Spleen (tissue), 11 donors: ENCODE measurements around the gene TMEM163. TPM values are rescaled to one million over a fixed set of nuclear protein-coding genes. Genes with fewer than 3 reads are reported as not detected.

Experiments used
- DNase-seq: peaks from one replicate; pipeline ENCODE4 v3.0.0-alpha.2; 2020
- H3K27ac ChIP-seq, 8 donors: fragments of 200-600 bp; sonication (generic) in 7 of 8; 1 replicate in 4 of 8; 2 replicates in 4 of 8; pipeline versions ENCODE4 v1.5.0 to v1.8.0; 2016 to 2021; ENCODE audit warnings: inconsistent platforms in 4 of 8, mild to moderate bottlenecking in 4 of 8, moderate library complexity in 1 of 8
- H3K27me3 ChIP-seq, 7 donors: fragments of 200-600 bp; sonication (generic) in 6 of 7; replicated peaks in 1 of 7; 1 replicate in 4 of 7; 2 replicates in 3 of 7; pipeline versions ENCODE4 v1.5.0 to v1.8.0; 2016 to 2021; ENCODE audit warnings: inconsistent platforms in 3 of 7, mild to moderate bottlenecking in 1 of 7
- H3K36me3 ChIP-seq, 6 donors: fragments of 200-600 bp; sonication (generic) in 5 of 6; 1 replicate in 4 of 6; 2 replicates in 2 of 6; pipeline versions ENCODE4 v1.5.0 to v1.8.0; 2016 to 2021; ENCODE audit warnings: inconsistent platforms in 2 of 6
- H3K4me1 ChIP-seq, 6 donors: fragments of 200-600 bp; sonication (generic) in 5 of 6; 1 replicate in 3 of 6; 2 replicates in 3 of 6; pipeline versions ENCODE4 v1.5.0 to v1.8.0; 2016 to 2021; ENCODE audit warnings: inconsistent platforms in 3 of 6
- H3K4me3 ChIP-seq, 8 donors: fragments of 200-600 bp; sonication (generic) in 7 of 8; 1 replicate in 4 of 8; 2 replicates in 4 of 8; pipeline versions ENCODE4 v1.5.0 to v1.8.0; 2016 to 2021; ENCODE audit warnings: inconsistent platforms in 4 of 8, mild to moderate bottlenecking in 4 of 8, moderate library complexity in 2 of 8
- H3K9me3 ChIP-seq, 8 donors: fragments of 200-600 bp; sonication (generic) in 7 of 8; 1 replicate in 4 of 8; 2 replicates in 4 of 8; pipeline versions ENCODE4 v1.5.0 to v1.8.0; 2016 to 2021; ENCODE audit warnings: inconsistent platforms in 4 of 8
- POLR2A ChIP-seq, 3 donors: fragments of 450-650 bp; IDR thresholded peaks; one replicate each; pipeline ENCODE4 v1.5.1; 2017; ENCODE audit warnings: antibody characterized with exemption in 3 of 3, mild to moderate bottlenecking in 1 of 3
- POLR2AphosphoS5 ChIP-seq, 3 donors: sonication (generic); formaldehyde crosslinking; IDR thresholded peaks; one replicate each; pipeline ENCODE4 v1.5.1; 2017; ENCODE audit warnings: antibody characterized with exemption in 3 of 3
- WGBS, 5 donors: extraction: QIAGEN DNeasy Blood & Tissue Kit in 3 of 5; methylation state at CpG; one replicate each; pipeline versions ENCODE4 v1.1.5 to v1.1.7; 2013 to 2018; 5-methylcytosine and 5-hydroxymethylcytosine counted together
- intact Hi-C: fragments of 100-400 bp; cut with DNase I; formaldehyde crosslinking; loops from one replicate; pipeline ENCODE4 v1.15.0; 2023; ENCODE audit warnings: low total_unique reads
- polyA plus RNA-seq, 3 donors: library from polyadenylated mRNA; stranded (reverse); fragments of 200-250 nt; gene quantifications; one replicate each; pipeline ENCODE4 v1.2.1, GENCODE V29; 2013
- total RNA-seq, 7 donors: library from RNA; depleted of rRNA in 3 of 7; stranded (reverse); fragments of >200 nt in 3 of 7; fragmentation: NEBNext Ultra II Directional in 4 of 7; extraction: Animal tissue kit (Norgen Biotek cat#: 25700) in 4 of 7; gene quantifications; one replicate each; pipeline versions ENCODE4 v1.1.0 to v1.2.1, GENCODE V29; 2016 to 2021
- TF ChIP-seq, protein P1 (sequence below), 11 experiments: fragments of 200-600 bp in 7 of 11; fragments of 450-650 bp in 4 of 11; sonication (generic) in 4 of 11; IDR thresholded peaks in 8 of 11; conservative IDR thresholded peaks in 3 of 11; 1 replicate in 7 of 11; 2 replicates in 4 of 11; pipeline versions ENCODE4 v1.4.0 to v1.8.0; 2016 to 2021; ENCODE audit warnings: antibody characterized with exemption in 11 of 11, inconsistent platforms in 4 of 11, mild to moderate bottlenecking in 1 of 11
- donor health status: healthy with polysubstance abuse.
- donor health status: DM: no; HTN: no; CAD: no; lungs with moderate emphysema.
- donor health status: DM: no; HTN: no; CAD: no.
- donor health status: Bipolar disorder and iron deficiency.
- donor health status: healthy.
- donor health status: DM: no; HTN: no; CAD: no.
- donor health status: DM: yes; HTN: yes; CAD: no.

Gene TMEM163
- total and polyA plus RNA-seq, 10 donors, result 2.4 to 12.5 (median 3.7) TPM

DNA sequence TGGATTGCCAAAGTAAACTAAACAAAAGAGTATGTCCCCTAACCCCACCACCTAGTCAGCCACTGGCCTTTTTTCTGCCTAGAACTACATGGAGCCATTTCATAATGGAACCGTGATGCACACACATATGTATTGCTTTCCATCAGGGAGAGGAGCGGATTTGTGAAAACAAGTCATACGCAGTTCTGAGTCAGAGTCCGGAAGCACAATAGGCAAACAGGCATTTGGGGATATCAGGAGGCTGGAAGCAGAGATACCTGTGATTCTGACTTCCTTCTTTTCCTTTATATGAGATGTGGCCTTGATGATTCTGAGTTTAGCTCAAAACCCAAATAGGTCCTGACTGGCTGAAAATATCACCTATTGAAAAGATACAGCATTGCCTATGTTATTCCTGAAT is 93.5 kb downstream of the TMEM163 start:
- H3K9me3 ChIP-seq, result peaks cover 0 to 4% (median under 1%) of the 10 kb centered on the region in 8 donors
- H3K4me3 ChIP-seq, result no peak overlapping the region
- 91 to 98% (median 95%) methylated on average over 4 of the region's 4 CpGs for WGBS, 5 donors
- TF ChIP-seq, protein P1, sequence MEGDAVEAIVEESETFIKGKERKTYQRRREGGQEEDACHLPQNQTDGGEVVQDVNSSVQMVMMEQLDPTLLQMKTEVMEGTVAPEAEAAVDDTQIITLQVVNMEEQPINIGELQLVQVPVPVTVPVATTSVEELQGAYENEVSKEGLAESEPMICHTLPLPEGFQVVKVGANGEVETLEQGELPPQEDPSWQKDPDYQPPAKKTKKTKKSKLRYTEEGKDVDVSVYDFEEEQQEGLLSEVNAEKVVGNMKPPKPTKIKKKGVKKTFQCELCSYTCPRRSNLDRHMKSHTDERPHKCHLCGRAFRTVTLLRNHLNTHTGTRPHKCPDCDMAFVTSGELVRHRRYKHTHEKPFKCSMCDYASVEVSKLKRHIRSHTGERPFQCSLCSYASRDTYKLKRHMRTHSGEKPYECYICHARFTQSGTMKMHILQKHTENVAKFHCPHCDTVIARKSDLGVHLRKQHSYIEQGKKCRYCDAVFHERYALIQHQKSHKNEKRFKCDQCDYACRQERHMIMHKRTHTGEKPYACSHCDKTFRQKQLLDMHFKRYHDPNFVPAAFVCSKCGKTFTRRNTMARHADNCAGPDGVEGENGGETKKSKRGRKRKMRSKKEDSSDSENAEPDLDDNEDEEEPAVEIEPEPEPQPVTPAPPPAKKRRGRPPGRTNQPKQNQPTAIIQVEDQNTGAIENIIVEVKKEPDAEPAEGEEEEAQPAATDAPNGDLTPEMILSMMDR (IDR thresholded peaks at IDR 0.05 in 8 of 11, conservative IDR thresholded peaks at IDR 0.05 in 3 of 11), result no peak
- no peak for TF ChIP-seq POLR2A (IDR thresholded peaks at IDR 0.05)
- TF ChIP-seq POLR2AphosphoS5 (IDR thresholded peaks at IDR 0.05), result no peak
- no peaks in the 10 kb centered on the region for H3K27me3 ChIP-seq
- H3K27ac ChIP-seq, result no peak overlapping the region
- no peaks in the 10 kb centered on the region for H3K36me3 ChIP-seq
- intact Hi-C loops, result no loop called here
- no peaks in the 10 kb centered on the region for H3K4me1 ChIP-seq
- no peak for DNase-seq

DNA sequence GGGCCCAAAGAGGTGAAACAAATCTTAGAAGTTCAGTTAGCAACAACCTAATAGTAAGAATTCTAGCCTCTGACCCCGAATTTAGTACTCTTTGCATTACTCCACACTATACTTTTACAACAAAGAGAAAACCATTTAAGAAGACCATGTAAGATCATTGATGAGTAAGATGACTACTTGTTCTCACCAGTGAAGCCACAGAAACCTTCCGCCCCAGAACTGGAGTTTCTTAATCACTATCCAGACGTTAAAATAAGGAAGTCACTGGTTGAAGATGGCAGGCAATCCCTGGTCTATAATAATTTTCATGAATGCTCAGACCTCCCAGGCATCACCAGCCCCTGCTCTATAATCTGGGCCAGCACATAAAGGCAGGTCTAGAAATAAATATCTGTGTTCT is 95.0 kb downstream of the TMEM163 start:
- H3K4me1 ChIP-seq, result no peaks in the 10 kb centered on the region
- no peaks in the 10 kb centered on the region for H3K36me3 ChIP-seq
- DNase-seq, result no peak
- no peak for TF ChIP-seq POLR2A (IDR thresholded peaks at IDR 0.05)
- no peak for TF ChIP-seq POLR2AphosphoS5 (IDR thresholded peaks at IDR 0.05)
- TF ChIP-seq, protein P1 (IDR thresholded peaks at IDR 0.05 in 8 of 11, conservative IDR thresholded peaks at IDR 0.05 in 3 of 11), result no peak
- 42 to 64% (median 47%) methylated on average over 3 of the region's 3 CpGs for WGBS, 5 donors
- H3K27ac ChIP-seq, result no peak overlapping the region
- intact Hi-C loops, result no loop called here
- H3K9me3 ChIP-seq, result peaks cover 0 to 17% (median 14%) of the 10 kb centered on the region in 8 donors
- no peak overlapping the region for H3K4me3 ChIP-seq
- H3K27me3 ChIP-seq, result no peaks in the 10 kb centered on the region

DNA sequence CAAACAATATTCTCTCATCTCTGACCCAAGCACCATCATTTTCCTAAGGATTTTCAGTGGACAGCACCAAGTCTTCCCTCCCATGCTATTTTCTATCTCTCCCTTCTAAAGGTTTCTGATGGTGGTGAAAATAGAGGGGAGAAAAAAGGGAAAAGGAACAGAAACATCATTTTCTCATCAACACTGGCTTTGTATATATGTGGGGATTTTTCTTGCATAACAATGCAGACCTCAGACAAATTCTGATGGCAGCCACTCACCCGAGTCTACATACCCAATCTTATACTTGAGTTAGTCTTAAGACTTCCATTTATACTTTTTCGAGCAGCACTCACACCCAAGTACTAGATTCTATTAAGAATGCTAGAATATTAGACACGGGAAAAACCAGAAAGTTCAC is 95.8 kb downstream of the TMEM163 start:
- Histone ChIP-seq H3K4me1 (no peaks in the 10 kb centered on the region), H3K27me3 (no peaks in the 10 kb centered on the region), H3K9me3 (peaks cover 0 to 21% (median 17%) of the 10 kb centered on the region in 8 donors), H3K27ac (no peak overlapping the region), H3K36me3 (no peaks in the 10 kb centered on the region), H3K4me3 (no peak overlapping the region)
- DNase-seq, result no peak
- WGBS, 5 donors, result 71 to 85% (median 76%) methylated on average over 3 of the region's 3 CpGs
- TF ChIP-seq, protein P1 (IDR thresholded peaks at IDR 0.05 in 8 of 11, conservative IDR thresholded peaks at IDR 0.05 in 3 of 11), result no peak
- TF ChIP-seq POLR2A (IDR thresholded peaks at IDR 0.05) (no peak), POLR2AphosphoS5 (IDR thresholded peaks at IDR 0.05) (no peak)
- intact Hi-C loops, result no loop called here

DNA sequence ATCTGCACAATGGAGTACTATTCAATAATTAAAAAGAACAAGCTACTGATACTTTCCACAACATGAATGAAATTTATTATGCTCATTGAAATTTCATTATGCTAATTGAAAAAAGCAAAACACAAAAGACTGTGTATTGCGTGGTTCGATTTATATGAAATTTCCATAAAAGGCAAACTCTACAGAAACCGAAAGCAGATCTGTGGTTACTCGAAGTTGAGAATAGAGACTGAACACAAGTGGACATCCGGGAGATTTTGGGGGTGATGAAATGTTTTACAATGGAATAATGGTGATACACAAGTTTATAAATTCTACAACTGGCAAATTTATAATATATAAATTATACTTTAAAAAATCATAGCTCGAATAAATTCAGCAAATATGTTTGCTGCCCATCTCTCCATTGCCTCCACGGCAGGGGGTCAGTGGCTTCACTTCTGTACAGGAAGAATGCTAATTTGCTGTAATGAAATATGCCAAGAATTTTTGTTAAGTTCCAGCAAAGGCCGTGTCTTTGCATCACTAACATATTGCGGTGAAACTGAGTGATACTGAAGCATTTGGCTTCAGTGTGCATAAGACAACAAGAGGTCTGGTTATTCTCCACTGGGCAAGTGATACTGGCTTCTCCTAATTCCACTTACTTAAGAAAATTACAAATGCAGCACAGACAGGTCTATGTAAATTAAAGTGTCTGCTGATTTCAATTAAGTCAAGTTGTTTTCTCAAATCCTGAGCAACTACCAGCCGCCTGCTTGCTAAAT is 96.7 kb downstream of the TMEM163 start:
- H3K36me3 ChIP-seq, result no peaks in the 10 kb centered on the region
- no peaks in the 10 kb centered on the region for H3K27me3 ChIP-seq
- TF ChIP-seq POLR2AphosphoS5 (IDR thresholded peaks at IDR 0.05), result no peak
- no peak for TF ChIP-seq POLR2A (IDR thresholded peaks at IDR 0.05)
- TF ChIP-seq, protein P1 (IDR thresholded peaks at IDR 0.05 in 8 of 11, conservative IDR thresholded peaks at IDR 0.05 in 3 of 11), result no peak
- intact Hi-C loops, result no loop called here
- peaks cover 0 to 25% (median 17%) of the 10 kb centered on the region in 8 donors for H3K9me3 ChIP-seq
- 76 to 88% (median 82%) methylated on average over 10 of the region's 10 CpGs for whole genome bisulfite sequencing, 5 donors
- H3K27ac ChIP-seq, result no peak overlapping the region
- no peaks in the 10 kb centered on the region for H3K4me1 ChIP-seq
- DNase-seq, result no peak
- no peak overlapping the region for H3K4me3 ChIP-seq
